ENCODE results near the gene ZBTB12. TPM values are rescaled to one million over a fixed set of nuclear protein-coding genes. Genes with fewer than 3 reads are reported as not detected.

The ZBTB12 gene
- total and polyA plus RNA-seq, 2 of the 8 experiments (the other 6 are each of a cell fraction or from before 2014, with no cell fraction given) = 20.7 to 40.8 TPM

- POLR2A ChIA-PET (ENCODE audit: partially characterized antibody) = interaction anchor here (0.6 to 2.3 kb wide), 5 partner anchors 14 to 1532 kb away, joined by 3 to 11 read pairs (median 8); partner anchors contain the start of genes DXO, NELFE and SKIC2
- no peak overlapping the region for H2BK12ac ChIP-seq (ENCODE audit: low read depth, low read length)
- no peak for DNase-seq (ENCODE audit: low read depth in 1 of 2, low spot score in 2 of 2)
- no peak overlapping the region for H4K5ac ChIP-seq (ENCODE audit: insufficient read length, low read depth, low read length)
- CTCF ChIA-PET (ENCODE audit: partially characterized antibody) = interaction anchor here (0.9 to 1.8 kb wide), 3 partner anchors 53 to 246 kb away, joined by 3 to 11 read pairs (median 3); no protein-coding TSS in a partner anchor
- H3K79me1 ChIP-seq (ENCODE audit: low read depth, low read length) = peaks cover 2% of the 10 kb centered on the region
- H3K14ac ChIP-seq (ENCODE audit: insufficient read length) = no peak overlapping the region
- H3K4me2 ChIP-seq (ENCODE audit: insufficient read depth in 1 of 2, low read depth in 2 of 2, low read length in 2 of 2) = peak overlapping the region in 1 of 2 experiments; percentile 92; a peak in 1 of 4 replicates
- H4K8ac ChIP-seq (ENCODE audit: extremely low read depth, insufficient read depth, low read length) = no peak overlapping the region
- peaks cover 11 to 24% (median 21%) of the 10 kb centered on the region in 4 experiments; a peak in 7 of 8 replicates for H3K36me3 ChIP-seq (ENCODE audit: control insufficient read depth in 2 of 4, insufficient read depth in 4 of 4, low read length in 3 of 4)
- no peak overlapping the region for H3K56ac ChIP-seq (replicated peaks; ENCODE audit: insufficient read length, low read depth, low read length)
- FAIRE-seq = no peak
- H2BK5ac ChIP-seq (ENCODE audit: low read depth, low read length) = no peak overlapping the region
- H3K9ac ChIP-seq (replicated peaks in 1 of 4; ENCODE audit: extremely low read depth in 1 of 4, low read depth in 3 of 4, low read length in 3 of 4) = no peak overlapping the region
- no peaks in the 10 kb centered on the region for H3K27me3 ChIP-seq (replicated peaks in 1 of 4; ENCODE audit: control insufficient read depth in 3 of 4, extremely low read depth in 1 of 4, insufficient read depth in 3 of 4, low read length in 3 of 4)
- no peak overlapping the region for H3K4ac ChIP-seq (replicated peaks; ENCODE audit: insufficient read length, low read depth, low read length)
- no peak overlapping the region for H3K4me3 ChIP-seq (ENCODE audit: extremely low read depth in 1 of 4, insufficient read depth in 2 of 4, low read depth in 3 of 4, low read length in 4 of 4)
- peaks cover 13% of the 10 kb centered on the region for H3K23me2 ChIP-seq (ENCODE audit: low read depth, low read length)
- no peak overlapping the region for H2AFZ ChIP-seq (ENCODE audit: low read length)
- peaks cover 0 to 17% of the 10 kb centered on the region in 2 experiments; a peak in 2 of 4 replicates for H3K79me2 ChIP-seq (ENCODE audit: control insufficient read depth in 1 of 2, insufficient read depth in 2 of 2, low read length in 2 of 2)
- H2BK15ac ChIP-seq (ENCODE audit: low read length) = no peak overlapping the region
- 94% methylated on average over 5 of the region's 5 CpGs; no CpG with 5 or more reads in 1 of the 2 experiments for WGBS, 2 experiments (ENCODE audit: extremely low coverage in 1 of 2, insufficient coverage in 1 of 2, insufficient read length in 1 of 2, insufficient replicate concordance in 2 of 2, low coverage in 1 of 2, low lambda C conversion rate in 2 of 2, missing lambda C conversion rate in 1 of 2)
- H3K9me3 ChIP-seq (ENCODE audit: insufficient read depth in 2 of 2, low read depth in 1 of 2, low read length in 1 of 2) = no peaks in the 10 kb centered on the region
- no peak overlapping the region for H2BK20ac ChIP-seq (ENCODE audit: low read length)
- H3K18ac ChIP-seq (ENCODE audit: extremely low read depth, low read length) = no peak overlapping the region
- peaks cover 0 to 5% of the 10 kb centered on the region in 2 experiments for H4K20me1 ChIP-seq (replicated peaks in 1 of 2; ENCODE audit: control insufficient read depth in 1 of 2, insufficient read depth in 2 of 2, low read length in 2 of 2)
- H2BK120ac ChIP-seq (replicated peaks; ENCODE audit: low read depth, low read length) = no peak overlapping the region
- no peak overlapping the region for H4K91ac ChIP-seq (replicated peaks; ENCODE audit: insufficient read length, low read length)
- no peak overlapping the region for H3K27ac ChIP-seq (ENCODE audit: low read depth, low read length)
- H3K4me1 ChIP-seq (replicated peaks in 1 of 4; ENCODE audit: control insufficient read depth in 3 of 4, insufficient read depth in 4 of 4, low read length in 3 of 4) = peaks cover 0 to 14% (median 6%) of the 10 kb centered on the region in 4 experiments; a peak in 6 of 7 replicates
- no peak overlapping the region for H2AK5ac ChIP-seq (ENCODE audit: low read depth, low read length)
- H3K23ac ChIP-seq (ENCODE audit: insufficient read length) = no peak overlapping the region
- no peak for TF ChIP-seq TCF12 (IDR thresholded peaks at IDR 0.05; ENCODE audit: low read depth, low read length)
- no peak for TF ChIP-seq CBX8 (IDR thresholded peaks at IDR 0.05; ENCODE audit: borderline replicate concordance, low read depth, low read length)
- TF ChIP-seq EZH2 (IDR thresholded peaks at IDR 0.05; ENCODE audit: low read depth, low read length, severe bottlenecking) = no peak
- TF ChIP-seq POU5F1 (IDR thresholded peaks at IDR 0.05; ENCODE audit: low read depth, low read length) = no peak
- no peak for TF ChIP-seq CHD2 (IDR thresholded peaks at IDR 0.05; ENCODE audit: low read length)
- TF ChIP-seq SIRT6 (IDR thresholded peaks at IDR 0.05; ENCODE audit: low read length) = no peak
- no peak for TF ChIP-seq BCL11A (IDR thresholded peaks at IDR 0.05; ENCODE audit: low read depth in 2 of 2, low read length in 2 of 2)
- no peak for TF ChIP-seq USF2 (IDR thresholded peaks at IDR 0.05; ENCODE audit: low read length)
- no peak for TF ChIP-seq SP2 (IDR thresholded peaks at IDR 0.05; ENCODE audit: low read length)
- no peak for TF ChIP-seq HDAC2 (IDR thresholded peaks at IDR 0.05; ENCODE audit: borderline replicate concordance in 1 of 2, low read depth in 2 of 2, low read length in 2 of 2)
- TF ChIP-seq RFX5 (IDR thresholded peaks at IDR 0.05; ENCODE audit: borderline replicate concordance, low read depth, low read length) = no peak
- no peak for TF ChIP-seq MAFK (IDR thresholded peaks at IDR 0.05; ENCODE audit: low read depth, low read length)
- TF ChIP-seq CHD1 (IDR thresholded peaks at IDR 0.05; ENCODE audit: low read depth, low read length) = no peak
These were observed 2.7 kb downstream of the ZBTB12 start for GRCh38 chr6:31899215-31899614.
